Left cardiac atrium (tissue), 4 donors: Measurements from ENCODE around the gene EPAS1. TPM values are rescaled to one million over a fixed set of nuclear protein-coding genes. Genes with fewer than 3 reads are reported as not detected.
"Not testable (repeated sequence)": the region's sequence is repeated elsewhere in the genome, so short reads cannot be mapped to it uniquely, and the experiment has no call there.

ENCODE experiments used
- ATAC-seq, 2 donors: fragments of 200-7000 bp; cut with Tn5 transposase; one replicate each; pipeline ENCODE4 v1.9.1; 2020; ENCODE audit warnings: mild to moderate bottlenecking in 2 of 2, moderate library complexity in 2 of 2
- DNase-seq: peaks from one replicate; pipeline ENCODE4 v3.0.0-alpha.2; 2020
- intact Hi-C, 2 donors: fragments of 100-400 bp; cut with DNase I; formaldehyde crosslinking; loops; one replicate each; pipeline versions ENCODE4 v1.14.1 to v1.15.1; 2022 to 2023
- total RNA-seq, 2 donors: library from RNA; stranded (reverse); fragmentation: NEBNext Ultra II Directional; extraction: Animal tissue kit (Norgen Biotek cat#: 25700); gene quantifications; one replicate each; pipeline ENCODE4 v1.2.1, GENCODE V29; 2021
- donor health status: DM: no; HTN: yes; CAD: no.
- donor health status: DM: no; HTN: yes; CAD: no; lungs with severe emphysema.
- donor health status: DM: yes; HTN: yes; CAD: no.
- donor health status: Dilated cardiomyopathy.

Gene EPAS1
- total RNA-seq, 2 donors from 2014 or later = 262 to 377 TPM

DNA sequence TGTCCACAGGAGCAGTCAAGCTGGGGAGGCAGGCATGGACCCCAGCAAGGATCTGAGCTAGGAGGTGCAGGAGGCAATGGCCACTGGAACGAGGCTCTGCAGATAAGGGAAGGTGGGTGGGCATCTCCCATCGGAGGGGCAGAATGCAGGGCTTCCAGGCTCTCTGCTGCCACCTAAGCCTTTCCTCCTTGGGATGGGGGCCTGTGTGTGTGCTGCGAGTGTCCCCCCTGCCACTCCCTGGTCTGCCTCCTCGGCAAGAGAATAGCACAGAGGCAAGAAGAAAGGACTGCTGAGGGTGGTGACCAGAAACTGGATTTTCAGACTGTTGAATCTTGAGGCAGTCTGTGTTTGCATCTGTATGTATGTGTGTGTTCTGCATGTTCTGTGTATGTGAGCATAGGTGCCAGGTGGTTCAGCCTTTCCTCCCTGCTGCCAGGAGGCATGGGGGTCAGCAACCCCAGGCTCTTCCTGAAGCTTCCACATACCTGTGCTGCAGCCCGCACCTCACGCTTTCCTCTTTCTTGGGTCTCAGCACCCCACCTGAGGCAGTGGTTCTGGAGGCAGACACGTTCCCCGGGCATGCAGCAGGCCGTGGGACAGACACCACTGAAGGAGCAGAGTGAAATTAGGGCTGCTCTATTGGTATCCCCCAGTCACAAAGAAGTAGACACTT lies 86.7 kb downstream of the EPAS1 start:
- no peak for DNase-seq
- ATAC-seq = no peak
- intact Hi-C loops = no loop called here

- intact Hi-C loops = no loop called here
- no peak for DNase-seq
- ATAC-seq = no peak
Observed at GRCh38 chr2:46384457-46384815, 87.2 kb downstream of the EPAS1 start.

DNA sequence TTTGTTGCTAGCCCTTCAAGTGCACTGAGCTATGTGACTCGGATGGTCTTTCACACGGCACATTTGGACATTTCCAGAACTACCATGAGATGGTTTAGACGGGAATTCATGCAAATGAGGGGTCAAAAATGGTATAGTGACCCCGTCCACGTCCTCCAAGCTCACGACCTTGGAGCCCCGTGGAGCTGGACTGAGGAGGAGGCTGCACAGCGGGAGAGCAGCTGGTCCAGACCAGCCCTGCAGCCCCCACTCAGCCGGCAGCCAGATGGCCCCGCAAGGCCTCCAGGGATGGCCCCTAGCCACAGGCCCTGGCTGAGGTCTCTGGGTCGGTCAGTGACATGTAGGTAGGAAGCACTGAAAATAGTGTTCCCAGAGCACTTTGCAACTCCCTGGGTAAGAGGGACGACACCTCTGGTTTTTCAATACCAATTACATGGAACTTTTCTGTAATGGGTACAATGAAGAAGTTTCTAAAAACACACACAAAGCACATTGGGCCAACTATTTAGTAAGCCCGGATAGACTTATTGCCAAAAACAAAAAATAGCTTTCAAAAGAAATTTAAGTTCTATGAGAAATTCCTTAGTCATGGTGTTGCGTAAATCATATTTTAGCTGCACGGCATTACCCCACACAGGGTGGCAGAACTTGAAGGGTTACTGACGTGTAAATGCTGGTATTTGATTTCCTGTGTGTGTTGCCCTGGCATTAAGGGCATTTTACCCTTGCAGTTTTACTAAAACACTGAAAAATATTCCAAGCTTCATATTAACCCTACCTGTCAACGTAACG lies 88.8 kb downstream of the EPAS1 start:
- ATAC-seq (peak; percentile 8 to 24), DNase-seq (no peak)
- intact Hi-C loops = no loop called here

DNA sequence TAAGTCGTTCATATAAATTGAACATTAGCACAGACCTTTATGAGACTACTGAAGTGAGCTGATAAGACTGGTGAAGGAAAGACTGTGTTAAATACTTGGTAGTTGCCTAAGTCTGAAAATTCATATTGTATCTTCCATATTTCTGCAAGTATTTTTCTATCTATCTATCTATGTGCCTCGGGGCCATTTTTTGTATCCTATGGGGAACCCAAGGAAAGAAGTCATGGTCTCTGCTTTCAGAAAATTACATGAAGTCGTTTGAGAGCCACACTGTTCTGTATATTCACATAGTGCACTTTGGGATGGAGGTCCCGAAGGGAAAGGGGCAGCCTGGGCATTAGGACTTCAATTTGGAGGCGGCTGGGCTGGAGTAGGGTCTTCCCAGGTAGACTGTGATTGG lies 89.6 kb downstream of the EPAS1 start:
- intact Hi-C loops = no loop called here
- ATAC-seq (no peak), DNase-seq (no peak)

GRCh38 chr2:46387292-46387691 lies 90.1 kb downstream of the EPAS1 start:
- no peak for DNase-seq
- no peak for ATAC-seq
- intact Hi-C loops = no loop called here

DNA sequence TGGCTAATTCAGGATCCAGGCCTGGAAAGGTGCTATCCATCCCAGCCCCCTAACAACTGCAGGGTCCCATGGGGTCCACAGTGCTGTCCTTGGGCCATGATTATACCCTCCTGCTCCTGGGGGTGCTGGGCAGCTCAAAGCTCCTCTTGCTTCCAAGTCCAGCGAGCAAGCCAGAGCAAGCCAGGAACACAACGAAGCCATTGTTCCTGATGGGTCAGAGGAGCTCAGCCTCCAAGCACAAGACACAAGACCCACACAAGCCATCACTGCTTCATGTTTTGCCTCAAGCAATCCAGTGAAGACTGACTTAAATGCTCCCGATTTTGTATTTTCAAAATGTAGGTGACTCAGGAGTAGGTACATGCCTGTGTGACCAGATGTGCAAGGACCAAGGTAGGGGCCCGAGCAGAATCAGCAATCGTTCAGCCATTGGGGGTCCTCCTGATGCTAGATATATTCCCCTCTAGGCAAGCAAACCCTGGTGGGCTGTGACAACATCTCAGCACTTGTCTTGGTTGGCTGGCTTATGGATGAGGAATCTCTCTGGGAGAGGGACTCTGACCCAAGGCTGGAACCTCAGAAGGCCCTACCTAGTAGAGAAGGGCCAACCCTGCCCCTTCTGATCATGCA lies 90.8 kb downstream of the EPAS1 start:
- DNase-seq = no peak
- no peak for ATAC-seq
- intact Hi-C loops = no loop called here

DNA sequence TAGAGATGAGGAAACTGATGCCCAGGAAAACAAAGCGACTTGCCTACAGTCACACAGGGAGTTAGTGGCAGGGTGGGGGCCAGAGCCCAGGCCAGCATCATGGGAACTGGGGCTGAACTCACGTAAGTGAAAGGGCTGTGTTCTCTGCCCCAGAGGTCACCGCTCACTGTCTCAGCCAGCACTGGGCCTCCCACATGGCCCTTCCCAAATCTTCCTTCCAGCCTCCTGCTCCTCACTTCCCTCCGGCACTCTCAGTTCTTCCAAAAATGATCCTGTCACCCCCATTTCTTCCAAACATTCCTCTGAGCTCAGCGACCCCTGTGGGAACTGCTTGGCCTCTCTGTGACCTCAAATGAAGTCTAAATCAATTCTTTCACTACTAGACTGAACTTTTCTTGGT lies 91.7 kb downstream of the EPAS1 start:
- ATAC-seq (peak; percentile 39 to 60), DNase-seq (no peak)
- intact Hi-C loops = no loop called here

- peak; percentile 31 to 61 for ATAC-seq
- intact Hi-C loops = no loop called here
Observed at GRCh38 chr2:46389417-46389916, 92.3 kb downstream of the EPAS1 start.

DNA sequence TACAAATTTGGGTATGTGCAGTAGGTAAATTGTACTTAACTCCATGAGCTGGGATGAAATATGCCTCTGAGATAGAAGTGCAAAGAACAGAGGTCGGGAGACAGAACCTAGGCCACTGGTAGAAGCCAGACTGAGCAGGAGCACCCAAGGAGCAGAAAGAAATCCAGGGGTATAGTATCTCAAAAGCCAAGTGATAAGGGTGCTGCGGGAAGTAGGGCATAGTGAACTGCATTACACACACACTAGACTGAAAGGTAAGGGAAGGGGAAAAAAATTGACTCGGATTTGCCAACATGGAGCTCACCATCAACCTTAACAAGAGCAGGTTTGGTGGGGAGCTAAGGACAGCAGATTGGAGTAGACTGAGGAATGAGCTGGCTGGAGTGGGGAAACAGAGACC lies 92.8 kb downstream of the EPAS1 start:
- ATAC-seq (no peak), DNase-seq (no peak)
- intact Hi-C loops = no loop called here

More at GRCh38 chr2:46389417-46389916, 92.3 kb downstream of the EPAS1 start:
- peak; percentile 51 for DNase-seq

GRCh38 chr2:46390901-46391395 lies 93.7 kb downstream of the EPAS1 start:
- ATAC-seq (no peak), DNase-seq (no peak)
- intact Hi-C loops = no loop called here

- ATAC-seq (no peak), DNase-seq (no peak)
- intact Hi-C loops = no loop called here
Observed at GRCh38 chr2:46392561-46393346, 95.5 kb downstream of the EPAS1 start.

- ATAC-seq = no peak
- DNase-seq = no peak
- intact Hi-C loops = no loop called here
Observed at GRCh38 chr2:46393347-46393820, 96.2 kb downstream of the EPAS1 start.

DNA sequence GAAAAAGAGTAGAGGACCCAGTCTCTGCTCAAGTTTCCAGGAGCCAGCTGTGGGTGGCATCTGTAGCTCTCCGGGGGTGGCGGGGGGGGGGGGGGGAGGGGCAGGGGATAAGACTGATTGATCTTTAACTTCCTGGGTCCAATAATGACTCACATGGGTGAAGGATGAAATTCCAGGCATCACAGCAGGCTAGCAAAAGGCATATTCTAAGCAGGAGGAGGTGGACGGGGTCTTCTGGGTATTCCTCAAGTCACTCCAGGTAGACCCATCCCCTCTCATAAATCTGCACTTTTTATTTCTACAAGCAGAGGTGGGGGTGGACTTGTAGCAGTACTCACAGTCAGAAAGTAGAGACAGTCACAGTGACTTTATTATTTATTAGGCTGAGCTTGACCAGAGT lies 96.7 kb downstream of the EPAS1 start:
- intact Hi-C loops = no loop called here
- DNase-seq = no peak
- no peak for ATAC-seq

DNA sequence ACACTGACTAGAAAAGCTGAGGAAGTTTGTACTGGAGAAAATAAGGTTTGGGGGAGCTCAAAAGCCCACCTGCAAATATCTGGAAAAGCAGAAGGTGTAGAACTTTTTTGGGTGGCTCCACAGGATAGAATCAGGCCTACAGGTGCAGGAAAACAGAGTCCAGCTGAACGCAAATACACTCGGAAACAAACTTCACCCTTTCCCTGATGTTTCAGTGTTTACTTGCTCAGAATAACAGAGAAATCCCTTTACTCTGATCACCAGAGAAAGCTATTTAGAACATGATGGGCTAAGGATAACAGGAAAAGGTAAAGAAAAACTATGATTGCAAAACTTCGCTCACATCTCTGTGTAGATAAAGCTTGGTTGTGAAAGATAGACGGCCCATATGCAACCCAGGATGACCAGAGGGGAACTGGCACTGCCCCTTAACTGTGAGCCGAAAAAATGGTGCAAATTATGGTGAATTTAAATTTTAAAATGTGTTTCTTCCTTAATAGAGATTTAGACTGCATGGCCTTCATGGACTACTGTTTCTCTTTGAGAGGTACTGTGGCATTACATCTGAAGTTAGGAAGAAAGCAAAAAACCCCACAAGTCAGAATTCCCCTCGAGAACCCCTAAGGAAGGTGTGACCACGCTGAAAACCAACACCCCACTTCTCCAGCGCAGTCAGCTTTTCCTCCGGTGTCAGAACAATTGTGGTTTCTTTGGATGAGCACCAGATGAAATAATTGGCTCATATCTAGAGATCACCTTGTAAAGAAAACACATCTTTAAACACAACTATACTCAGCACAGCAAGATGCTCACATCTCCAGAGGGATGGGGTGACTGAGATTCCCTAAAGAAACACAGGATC lies 97.7 kb downstream of the EPAS1 start:
- intact Hi-C loops = no loop called here
- DNase-seq (no peak), ATAC-seq (no peak)

DNA sequence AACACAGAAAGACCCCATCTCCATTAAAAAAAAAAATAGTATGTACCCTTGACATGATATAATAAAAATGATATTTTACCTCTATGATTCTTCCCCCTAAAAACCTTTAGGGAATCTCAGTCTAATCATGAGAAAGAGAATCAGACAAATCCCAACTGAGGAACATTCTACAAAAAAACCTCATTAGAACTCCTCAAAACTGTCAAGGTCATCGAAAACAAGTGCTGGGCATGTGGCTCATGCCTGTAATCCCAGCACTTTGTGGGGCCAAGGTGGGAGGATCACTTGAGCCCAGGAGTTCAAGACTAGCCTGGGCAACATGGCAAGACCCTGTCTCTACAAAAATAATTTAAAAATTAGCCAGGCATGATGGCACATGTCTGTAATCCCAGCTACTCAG lies 98.5 kb downstream of the EPAS1 start:
- DNase-seq, intact Hi-C loops: not testable (repeated sequence)

DNA sequence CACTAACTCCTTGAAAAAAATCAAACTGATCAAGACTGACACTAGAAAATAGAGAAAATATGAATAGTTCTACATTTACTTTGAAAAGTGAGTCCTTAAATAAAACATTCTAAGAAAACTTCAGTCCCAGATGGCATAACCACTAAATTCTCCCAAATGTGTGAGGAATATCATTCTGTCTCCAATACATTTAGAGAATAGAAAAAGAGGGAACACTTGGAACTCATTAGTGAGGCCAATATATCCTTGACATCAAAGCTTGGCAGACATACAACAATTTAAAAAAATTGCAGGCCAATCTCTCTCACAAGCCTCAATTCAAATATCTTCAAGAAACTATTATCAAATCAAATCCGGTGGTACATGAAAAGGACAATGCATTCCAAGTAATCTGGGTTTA lies 102.8 kb downstream of the EPAS1 start:
- intact Hi-C loops = no loop called here
- DNase-seq = no peak
- no peak for ATAC-seq

More for the DNA sequence above, 98.5 kb downstream of the EPAS1 start:
- not testable (repeated sequence) for ATAC-seq

- intact Hi-C loops = no loop called here
- ATAC-seq = no peak
Observed at GRCh38 chr2:46402874-46403273, 105.7 kb downstream of the EPAS1 start.

GRCh38 chr2:46404181-46404759 lies 107.1 kb downstream of the EPAS1 start:
- ATAC-seq (no peak), DNase-seq (no peak)
- intact Hi-C loops = no loop called here

More at GRCh38 chr2:46402874-46403273, 105.7 kb downstream of the EPAS1 start:
- no peak for DNase-seq
